HEK293 (cell line): ENCODE data around the gene CHI3L2.

Experiments
- FEZF1 ChIP-seq: fragments of 450-650 bp; formaldehyde crosslinking; IDR thresholded peaks from 2 replicates; pipeline ENCODE4 v1.5.1; 2016; ENCODE audit warnings: missing biosample characterization, missing genetic modification characterization
- HOXA7 ChIP-seq: sonication (generic); formaldehyde crosslinking; IDR thresholded peaks from 2 replicates; pipeline ENCODE4 v1.8.1; 2022; ENCODE audit warnings: missing genetic modification reagents, borderline replicate concordance
- YY1 ChIP-seq: fragments of 450-650 bp; formaldehyde crosslinking; IDR thresholded peaks from 2 replicates; pipeline ENCODE4 v1.5.1; 2018; ENCODE audit warnings: missing biosample characterization, missing genetic modification characterization
- ZBTB8A ChIP-seq: fragments of 450-650 bp; formaldehyde crosslinking; IDR thresholded peaks from 2 replicates; pipeline ENCODE4 v1.5.1; 2016; ENCODE audit warnings: missing biosample characterization, missing genetic modification characterization
- ZFP41 ChIP-seq: fragments of 450-650 bp; formaldehyde crosslinking; IDR thresholded peaks from 2 replicates; pipeline ENCODE4 v1.5.1; 2016; ENCODE audit warnings: missing biosample characterization, missing genetic modification characterization, borderline replicate concordance
- ZNF10 ChIP-seq: fragments of 450-650 bp; formaldehyde crosslinking; IDR thresholded peaks from 2 replicates; pipeline ENCODE4 v1.5.1; 2017; ENCODE audit warnings: missing biosample characterization, missing genetic modification characterization
- ZNF19 ChIP-seq: fragments of 450-650 bp; formaldehyde crosslinking; IDR thresholded peaks from 2 replicates; pipeline ENCODE4; 2016; ENCODE audit warnings: missing biosample characterization, missing genetic modification characterization, low read depth
- ZNF221 ChIP-seq: fragments of 450-650 bp; formaldehyde crosslinking; IDR thresholded peaks from 2 replicates; pipeline ENCODE4 v1.5.1; 2017; ENCODE audit warnings: missing biosample characterization, missing genetic modification characterization, borderline replicate concordance
- ZNF302 ChIP-seq: fragments of 450-650 bp; formaldehyde crosslinking; IDR thresholded peaks from 2 replicates; pipeline ENCODE4 v1.5.1; 2016; ENCODE audit warnings: missing biosample characterization, missing genetic modification characterization, low read depth
- ZNF510 ChIP-seq: fragments of 450-650 bp; formaldehyde crosslinking; IDR thresholded peaks from 2 replicates; pipeline ENCODE4 v1.5.1; 2018; ENCODE audit warnings: mild to moderate bottlenecking, missing genetic modification characterization, missing biosample characterization; ENCODE audit not compliant: insufficient replicate concordance
- ZNF549 ChIP-seq: fragments of 450-650 bp; IDR thresholded peaks from 2 replicates; pipeline ENCODE4 v1.5.1; 2018; ENCODE audit warnings: missing biosample characterization, missing genetic modification characterization, mild to moderate bottlenecking, inconsistent platforms, moderate library complexity
- TF ChIP-seq, protein P1 (sequence below): fragments of 450-650 bp; formaldehyde crosslinking; IDR thresholded peaks from 2 replicates; pipeline ENCODE4 v1.5.1; 2016; ENCODE audit warnings: missing biosample characterization, missing genetic modification characterization
- TF ChIP-seq, protein P2 (sequence below): fragments of 450-650 bp; formaldehyde crosslinking; IDR thresholded peaks from 2 replicates; pipeline ENCODE4 v1.5.1; 2016; ENCODE audit warnings: missing biosample characterization, missing genetic modification characterization
- TF ChIP-seq, protein P3 (sequence below): fragments of 450-650 bp; formaldehyde crosslinking; IDR thresholded peaks from 2 replicates; pipeline ENCODE4 v1.5.1; 2016; ENCODE audit warnings: missing biosample characterization, missing genetic modification characterization

DNA sequence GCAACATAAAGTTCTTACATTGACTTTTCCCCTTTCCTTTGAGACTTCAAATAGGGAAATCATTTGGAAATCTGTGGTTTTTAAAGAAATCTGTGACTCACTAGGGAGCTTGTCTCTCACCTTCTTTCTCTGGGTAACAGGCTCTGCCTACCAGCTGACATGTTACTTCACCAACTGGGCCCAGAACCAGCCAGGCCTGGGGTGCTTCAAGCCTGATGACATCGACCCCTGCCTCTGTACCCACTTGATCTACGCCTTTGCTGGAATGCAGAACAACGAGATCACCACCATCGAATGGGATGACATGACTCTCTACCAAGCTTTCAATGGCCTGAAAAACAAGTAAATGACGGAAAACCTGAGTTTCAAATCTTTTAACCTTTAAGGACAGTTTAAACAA is 53.9 kb downstream of the CHI3L2 start:
- TF ChIP-seq, protein P1, sequence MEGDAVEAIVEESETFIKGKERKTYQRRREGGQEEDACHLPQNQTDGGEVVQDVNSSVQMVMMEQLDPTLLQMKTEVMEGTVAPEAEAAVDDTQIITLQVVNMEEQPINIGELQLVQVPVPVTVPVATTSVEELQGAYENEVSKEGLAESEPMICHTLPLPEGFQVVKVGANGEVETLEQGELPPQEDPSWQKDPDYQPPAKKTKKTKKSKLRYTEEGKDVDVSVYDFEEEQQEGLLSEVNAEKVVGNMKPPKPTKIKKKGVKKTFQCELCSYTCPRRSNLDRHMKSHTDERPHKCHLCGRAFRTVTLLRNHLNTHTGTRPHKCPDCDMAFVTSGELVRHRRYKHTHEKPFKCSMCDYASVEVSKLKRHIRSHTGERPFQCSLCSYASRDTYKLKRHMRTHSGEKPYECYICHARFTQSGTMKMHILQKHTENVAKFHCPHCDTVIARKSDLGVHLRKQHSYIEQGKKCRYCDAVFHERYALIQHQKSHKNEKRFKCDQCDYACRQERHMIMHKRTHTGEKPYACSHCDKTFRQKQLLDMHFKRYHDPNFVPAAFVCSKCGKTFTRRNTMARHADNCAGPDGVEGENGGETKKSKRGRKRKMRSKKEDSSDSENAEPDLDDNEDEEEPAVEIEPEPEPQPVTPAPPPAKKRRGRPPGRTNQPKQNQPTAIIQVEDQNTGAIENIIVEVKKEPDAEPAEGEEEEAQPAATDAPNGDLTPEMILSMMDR (tag by site-specific recombination): no peak
- no peak for TF ChIP-seq ZNF10 (tag by site-specific recombination)
- no peak for TF ChIP-seq ZNF510 (tag by site-specific recombination)
- TF ChIP-seq, protein P2, sequence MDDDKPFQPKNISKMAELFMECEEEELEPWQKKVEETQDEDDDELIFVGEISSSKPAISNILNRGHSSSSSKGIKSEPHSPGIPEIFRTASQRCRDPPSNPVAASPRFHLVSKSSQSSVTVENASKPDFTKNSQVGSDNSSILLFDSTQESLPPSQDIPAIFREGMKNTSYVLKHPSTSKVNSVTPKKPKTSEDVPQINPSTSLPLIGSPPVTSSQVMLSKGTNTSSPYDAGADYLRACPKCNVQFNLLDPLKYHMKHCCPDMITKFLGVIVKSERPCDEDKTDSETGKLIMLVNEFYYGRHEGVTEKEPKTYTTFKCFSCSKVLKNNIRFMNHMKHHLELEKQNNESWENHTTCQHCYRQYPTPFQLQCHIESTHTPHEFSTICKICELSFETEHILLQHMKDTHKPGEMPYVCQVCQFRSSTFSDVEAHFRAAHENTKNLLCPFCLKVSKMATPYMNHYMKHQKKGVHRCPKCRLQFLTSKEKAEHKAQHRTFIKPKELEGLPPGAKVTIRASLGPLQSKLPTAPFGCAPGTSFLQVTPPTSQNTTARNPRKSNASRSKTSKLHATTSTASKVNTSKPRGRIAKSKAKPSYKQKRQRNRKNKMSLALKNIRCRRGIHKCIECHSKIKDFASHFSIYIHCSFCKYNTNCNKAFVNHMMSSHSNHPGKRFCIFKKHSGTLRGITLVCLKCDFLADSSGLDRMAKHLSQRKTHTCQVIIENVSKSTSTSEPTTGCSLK (tag by site-specific recombination): no peak
- no peak for TF ChIP-seq ZFP41 (tag by site-specific recombination)
- TF ChIP-seq, protein P3, sequence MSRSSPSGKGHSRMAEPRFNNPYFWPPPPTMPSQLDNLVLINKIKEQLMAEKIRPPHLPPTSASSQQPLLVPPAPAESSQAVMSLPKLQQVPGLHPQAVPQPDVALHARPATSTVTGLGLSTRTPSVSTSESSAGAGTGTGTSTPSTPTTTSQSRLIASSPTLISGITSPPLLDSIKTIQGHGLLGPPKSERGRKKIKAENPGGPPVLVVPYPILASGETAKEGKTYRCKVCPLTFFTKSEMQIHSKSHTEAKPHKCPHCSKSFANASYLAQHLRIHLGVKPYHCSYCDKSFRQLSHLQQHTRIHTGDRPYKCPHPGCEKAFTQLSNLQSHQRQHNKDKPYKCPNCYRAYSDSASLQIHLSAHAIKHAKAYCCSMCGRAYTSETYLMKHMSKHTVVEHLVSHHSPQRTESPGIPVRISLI (tag by site-specific recombination): no peak
- TF ChIP-seq YY1 (tag by site-specific recombination): no peak
- TF ChIP-seq FEZF1 (tag by site-specific recombination): no peak
- TF ChIP-seq ZNF221 (tag by site-specific recombination): no peak
- no peak for TF ChIP-seq ZBTB8A (tag by site-specific recombination)
- TF ChIP-seq HOXA7: no peak
- TF ChIP-seq ZNF19 (tag by site-specific recombination): no peak
- no peak for TF ChIP-seq ZNF302 (tag by site-specific recombination)
- no peak for TF ChIP-seq ZNF549 (tag by site-specific recombination)
